GM18526 (cell line): ENCODE results near the gene DIPK1C.

Experiments used
- POLR2A ChIP-seq: IDR thresholded peaks from 3 replicates; pipeline ENCODE4 v1.6.1; 2011; ENCODE audit not compliant: insufficient read length; ENCODE audit errors: extremely low read depth

The DIPK1C gene

DNA sequence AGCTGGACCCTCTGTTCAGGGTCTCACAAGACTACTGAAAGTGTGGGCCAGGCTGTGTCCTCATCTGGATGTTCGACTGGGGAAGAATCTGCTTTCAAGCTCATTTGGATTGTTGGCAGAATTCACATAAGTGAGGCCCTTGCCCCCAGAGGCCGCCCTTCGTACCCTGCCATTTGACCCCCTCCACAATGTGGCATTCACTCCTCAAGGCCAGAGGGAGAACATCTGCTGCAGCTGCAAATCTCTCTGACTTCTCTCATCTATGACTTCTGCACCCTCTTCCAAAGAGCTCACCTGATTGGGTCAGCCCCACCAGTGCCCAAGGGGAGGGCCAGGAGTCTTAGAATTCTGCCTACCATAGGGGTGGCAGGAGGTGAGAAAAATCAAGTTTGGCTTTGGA, 35.2 kb upstream of the DIPK1C start:
- TF ChIP-seq POLR2A, result no peak

DNA sequence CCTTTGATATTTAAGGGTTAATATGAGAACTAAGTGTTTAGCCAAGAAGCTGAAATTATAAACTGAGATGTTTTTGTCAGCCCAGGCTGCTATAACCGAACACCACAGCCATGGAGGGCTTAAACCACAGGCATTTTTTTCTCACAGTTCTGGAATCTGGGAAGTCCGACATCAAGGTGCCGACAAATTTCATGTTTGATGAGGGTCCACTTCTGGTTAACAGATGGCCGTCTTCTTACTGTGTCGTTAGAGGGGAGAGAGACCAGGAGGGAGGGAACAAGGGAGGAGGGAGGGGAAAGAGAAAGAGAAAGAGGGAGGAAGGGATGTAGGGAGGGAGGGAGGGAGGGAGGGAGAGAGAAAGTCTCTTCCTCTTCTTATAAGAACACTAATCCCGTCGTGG, 32.6 kb upstream of the DIPK1C start:
- TF ChIP-seq POLR2A, result no peak

DNA sequence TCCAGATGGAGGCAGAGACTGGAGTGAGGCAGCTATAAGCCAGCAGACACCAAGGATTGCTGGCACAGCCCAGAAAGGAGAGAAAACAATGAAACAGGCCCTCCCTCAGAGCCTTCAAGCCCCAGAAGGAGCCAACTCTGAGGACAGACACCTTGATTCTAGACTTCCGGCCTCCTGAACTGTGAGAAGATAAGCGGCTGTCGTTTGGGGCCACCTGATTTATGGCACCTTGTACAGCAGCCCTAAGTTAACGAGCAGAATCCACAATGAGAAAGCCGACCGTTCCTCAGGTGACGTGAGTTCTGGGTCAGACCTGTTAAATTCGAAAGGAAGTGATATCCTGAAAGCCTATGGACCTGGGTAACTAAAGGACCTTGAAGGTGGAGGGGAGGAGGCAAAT, 31.8 kb upstream of the DIPK1C start:
- TF ChIP-seq POLR2A, result no peak

DNA sequence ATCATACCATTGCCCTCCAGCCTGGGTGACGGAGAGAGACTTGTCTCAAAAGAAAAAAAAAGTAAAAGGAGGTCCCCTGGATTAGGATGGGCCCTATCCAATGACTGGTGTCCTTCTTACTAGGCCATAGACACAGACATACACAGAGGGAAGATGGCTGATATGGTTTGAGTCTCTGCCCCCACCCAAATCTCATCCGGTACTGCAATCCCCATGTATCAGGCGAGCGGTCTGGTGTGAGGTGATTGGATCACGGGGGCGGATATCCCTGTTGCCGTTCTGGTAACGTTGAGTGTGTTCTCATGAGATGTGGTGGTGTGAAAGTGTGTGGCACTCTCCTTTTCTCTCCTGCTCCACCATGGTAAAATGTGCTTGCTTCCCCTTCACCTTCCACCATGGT, 31.2 kb upstream of the DIPK1C start:
- no peak for TF ChIP-seq POLR2A

DNA sequence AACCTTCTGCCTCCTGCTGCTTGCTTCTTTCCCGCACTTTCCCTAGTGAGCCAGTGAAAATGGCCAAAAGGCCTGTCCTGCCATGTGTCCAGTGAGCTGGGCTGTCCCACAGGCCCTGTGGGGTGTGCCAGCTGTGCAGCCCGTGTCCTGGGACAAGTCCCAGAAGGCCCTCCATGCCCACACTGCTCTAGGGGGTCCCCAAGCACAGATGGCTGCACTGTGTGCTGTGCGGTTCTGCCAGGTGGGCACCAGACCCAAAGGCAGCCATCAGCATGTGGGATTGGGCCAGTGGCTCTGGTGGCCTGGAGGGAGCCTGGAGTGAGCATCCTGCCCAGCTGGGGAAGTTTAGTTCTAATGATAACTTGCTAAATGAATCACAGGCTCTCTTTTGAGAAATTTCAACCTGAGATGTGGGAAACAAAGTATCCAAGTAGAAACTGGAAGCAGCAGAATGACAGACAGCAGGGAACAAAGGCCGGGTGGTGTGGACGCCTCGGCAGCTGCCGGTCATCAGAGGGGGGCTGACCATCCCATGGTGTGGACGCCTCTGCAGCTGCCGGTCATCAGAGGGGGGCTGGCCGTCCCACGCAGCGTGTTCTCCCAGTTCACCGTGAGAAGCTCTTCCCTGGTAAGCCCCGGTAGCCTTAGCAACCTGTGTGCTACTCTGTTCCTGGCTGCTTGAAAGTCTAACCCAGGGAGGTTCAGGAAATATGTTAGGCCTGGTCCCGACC, 29.2 kb upstream of the DIPK1C start:
- no peak for TF ChIP-seq POLR2A

DNA sequence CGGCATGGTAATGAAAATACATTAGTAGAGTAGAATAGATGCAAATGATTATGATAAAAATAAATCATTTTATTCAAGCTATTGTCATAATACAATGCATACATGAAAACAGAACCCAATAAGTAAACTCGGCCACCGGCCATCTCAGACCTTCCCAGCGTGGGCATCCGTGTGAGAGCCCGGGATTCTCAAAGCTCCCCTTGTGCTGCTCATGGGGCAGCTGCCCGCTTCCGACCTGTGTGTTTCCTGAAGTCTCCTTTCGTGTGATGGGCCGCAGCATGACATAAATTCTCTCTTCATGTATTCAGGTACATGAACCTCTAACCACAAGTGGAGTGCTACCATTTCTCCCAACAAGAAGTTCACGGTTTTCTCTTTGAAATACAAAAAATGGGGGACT, 25.6 kb upstream of the DIPK1C start:
- TF ChIP-seq POLR2A, result no peak

DNA sequence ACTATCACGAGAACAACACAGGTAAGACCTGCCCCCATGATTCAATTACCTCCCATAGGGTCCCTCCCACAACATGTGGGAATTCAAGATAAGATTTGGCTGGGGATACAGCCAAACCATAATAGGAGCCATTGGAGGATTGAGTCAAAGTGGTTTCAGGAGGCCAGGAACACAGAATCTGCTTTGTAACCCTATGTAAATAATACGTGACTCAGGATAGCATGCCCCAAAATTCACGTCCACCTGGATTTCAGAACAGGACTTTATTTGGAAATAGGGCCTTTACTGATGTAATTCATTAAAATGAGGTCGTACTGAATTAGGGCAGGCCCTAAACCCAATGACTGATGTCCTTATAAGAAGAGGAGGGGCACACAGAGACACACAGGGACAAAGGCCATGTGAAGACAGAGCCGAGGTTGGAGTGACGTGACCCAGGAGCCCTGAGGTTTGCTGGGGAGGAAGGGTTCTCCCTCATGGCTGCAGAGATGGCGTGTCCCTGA, 23.1 kb upstream of the DIPK1C start:
- no peak for TF ChIP-seq POLR2A

DNA sequence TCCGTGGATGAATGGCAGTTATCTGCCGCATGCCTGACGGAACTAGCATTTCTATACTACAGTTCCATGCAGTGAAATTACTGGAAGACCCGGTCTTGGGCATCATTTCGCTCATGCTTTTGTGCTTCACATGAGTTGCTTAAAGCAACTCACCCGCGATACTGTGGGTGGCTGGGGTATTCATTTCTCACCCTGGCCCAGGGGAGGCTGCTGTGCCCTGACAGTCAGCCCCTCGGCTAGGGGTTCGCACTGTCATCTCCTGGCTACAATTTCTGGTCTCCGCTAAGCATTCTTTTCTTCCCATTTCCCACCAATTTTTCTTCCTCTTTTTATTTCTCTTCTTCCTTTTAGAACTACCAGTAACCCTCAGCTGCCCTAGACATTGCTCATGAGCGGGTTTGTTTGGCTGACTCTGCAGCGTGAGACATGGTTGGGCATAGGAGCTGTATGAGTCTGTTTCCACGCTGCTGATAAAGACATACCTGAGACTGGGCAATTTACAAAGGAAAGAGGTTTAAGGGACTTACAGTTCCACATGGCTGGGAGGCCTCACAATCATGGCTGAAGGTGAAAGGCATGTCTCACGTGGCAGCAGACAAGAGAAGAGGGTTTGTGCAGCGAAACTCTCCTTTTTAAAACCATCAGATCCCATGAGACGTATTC, 22.5 kb upstream of the DIPK1C start:
- TF ChIP-seq POLR2A, result no peak

DNA sequence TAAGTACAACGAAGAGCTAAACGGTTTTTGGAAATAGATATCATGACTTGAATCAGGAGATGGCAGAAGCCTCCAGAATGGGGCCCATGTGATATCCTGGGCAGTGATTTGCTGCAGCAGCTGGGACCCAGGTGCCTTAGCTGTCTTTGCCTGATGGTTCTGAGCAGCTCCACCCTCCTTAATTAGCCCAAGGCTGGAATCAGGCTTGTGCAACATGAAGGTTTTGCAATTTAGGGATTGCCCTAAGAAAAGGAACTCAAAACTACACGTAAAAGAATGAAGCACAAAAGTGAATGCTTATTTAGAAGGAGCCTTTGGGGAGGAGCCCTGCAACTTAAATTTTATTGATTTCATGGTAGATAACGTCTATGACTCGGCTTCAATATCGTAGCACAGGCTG, 21.8 kb upstream of the DIPK1C start:
- TF ChIP-seq POLR2A, result no peak

DNA sequence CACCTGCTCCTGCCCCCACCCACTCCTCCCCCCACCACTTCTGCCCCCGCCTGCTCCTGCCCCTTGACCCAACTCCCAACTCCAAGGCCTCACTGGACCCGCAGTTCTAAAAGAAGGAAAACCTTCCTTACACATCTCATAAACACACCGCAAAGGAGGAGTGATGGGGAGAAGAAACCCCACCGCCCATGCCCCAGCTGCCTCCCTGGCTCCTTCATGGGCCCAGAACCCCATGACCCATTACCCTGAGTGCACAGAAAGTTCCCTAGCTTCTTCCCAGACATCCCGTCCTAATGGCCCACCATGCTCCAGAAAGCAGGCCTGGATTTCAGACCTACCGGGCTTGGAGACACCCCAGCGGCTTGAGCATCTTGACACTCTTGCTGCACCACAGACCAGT, 21.2 kb upstream of the DIPK1C start:
- TF ChIP-seq POLR2A, result no peak

DNA sequence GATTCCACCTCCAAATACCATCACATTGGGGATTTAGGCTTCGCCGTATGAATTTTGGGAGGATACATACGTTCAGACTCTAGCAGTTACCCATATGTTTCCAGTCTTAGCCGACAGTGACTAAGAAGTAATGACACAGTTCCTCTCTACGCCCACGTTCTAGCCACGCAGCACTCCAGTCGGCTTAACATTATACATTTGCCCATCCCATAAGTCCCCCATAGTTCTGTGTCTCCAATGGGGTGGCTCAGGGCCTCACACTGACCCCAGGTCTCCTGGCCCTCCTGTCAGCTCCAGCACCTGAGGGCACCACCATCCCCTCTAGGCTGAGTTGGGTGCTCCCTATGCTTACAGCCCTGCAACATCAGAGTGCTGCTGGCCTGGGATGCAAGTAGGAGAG, 20.7 kb upstream of the DIPK1C start:
- TF ChIP-seq POLR2A, result no peak

DNA sequence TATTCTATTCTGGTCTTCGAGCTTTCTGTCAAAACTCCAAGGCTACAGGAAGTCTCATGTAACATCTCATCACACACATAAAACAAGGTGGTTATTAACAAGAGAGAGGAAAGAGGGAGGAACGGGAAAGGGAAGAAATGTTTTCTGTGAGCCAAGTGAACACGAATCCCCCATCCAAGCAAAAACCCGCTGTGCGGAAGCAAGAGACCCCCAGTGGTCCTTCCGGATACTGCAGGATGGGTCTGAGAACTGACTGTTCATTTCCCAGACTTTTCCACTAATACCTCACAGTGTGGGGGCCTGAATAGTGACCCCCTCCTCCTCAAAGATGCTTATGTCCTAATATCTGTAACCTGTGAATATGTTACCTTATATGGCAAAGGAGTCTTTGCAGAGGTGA, 19.0 kb upstream of the DIPK1C start:
- TF ChIP-seq POLR2A, result no peak

DNA sequence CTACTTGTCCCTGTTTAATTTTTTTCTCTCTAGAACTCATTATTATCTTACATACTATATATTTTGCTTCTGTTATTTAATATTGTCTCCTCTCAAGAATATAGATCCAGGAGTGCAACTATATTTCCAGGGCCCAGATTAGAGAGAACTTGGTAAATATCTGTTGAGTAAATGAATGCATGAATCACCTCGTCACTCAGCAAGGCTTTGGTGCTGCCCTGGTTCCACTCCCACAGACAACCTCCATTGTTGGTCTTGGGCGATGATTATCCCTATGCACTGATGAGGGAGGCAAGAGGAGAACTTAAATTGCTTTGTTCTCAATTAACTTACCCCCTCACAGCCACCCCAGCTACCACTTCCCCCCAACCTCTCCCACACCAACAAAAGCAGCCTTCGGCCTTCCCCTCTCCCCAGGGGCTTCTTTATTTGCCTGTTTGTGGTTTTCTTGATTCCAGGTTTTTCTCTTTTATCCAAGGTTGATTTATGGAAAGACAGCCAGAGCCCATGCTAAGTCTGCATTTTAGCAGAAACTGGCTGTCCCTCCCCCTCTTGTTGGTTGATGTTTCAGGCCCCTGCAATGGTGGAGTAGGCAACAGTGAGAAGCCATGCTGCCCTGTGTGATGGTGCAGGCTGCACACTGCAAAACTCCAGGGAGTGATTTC, 17.0 kb upstream of the DIPK1C start:
- TF ChIP-seq POLR2A, result no peak

DNA sequence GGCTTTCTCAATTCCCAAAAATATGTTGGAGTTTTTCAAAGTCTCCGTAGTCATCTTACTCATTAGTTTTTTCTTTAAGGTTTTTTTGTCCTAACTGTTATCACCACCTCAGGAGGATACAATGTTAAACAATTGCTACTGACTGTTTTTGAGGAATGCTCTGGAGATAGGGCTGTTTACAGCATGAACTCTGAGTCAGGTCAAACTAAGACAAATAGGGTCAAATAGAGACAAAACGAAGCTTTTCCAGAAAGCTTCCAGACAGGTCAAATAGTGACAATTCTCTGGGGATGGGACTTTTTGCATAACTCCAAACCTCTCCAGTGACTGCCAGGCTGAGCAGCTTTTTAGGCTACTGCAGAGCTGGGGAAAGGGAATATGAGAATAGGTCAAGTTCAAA, 15.2 kb upstream of the DIPK1C start:
- no peak for TF ChIP-seq POLR2A

DNA sequence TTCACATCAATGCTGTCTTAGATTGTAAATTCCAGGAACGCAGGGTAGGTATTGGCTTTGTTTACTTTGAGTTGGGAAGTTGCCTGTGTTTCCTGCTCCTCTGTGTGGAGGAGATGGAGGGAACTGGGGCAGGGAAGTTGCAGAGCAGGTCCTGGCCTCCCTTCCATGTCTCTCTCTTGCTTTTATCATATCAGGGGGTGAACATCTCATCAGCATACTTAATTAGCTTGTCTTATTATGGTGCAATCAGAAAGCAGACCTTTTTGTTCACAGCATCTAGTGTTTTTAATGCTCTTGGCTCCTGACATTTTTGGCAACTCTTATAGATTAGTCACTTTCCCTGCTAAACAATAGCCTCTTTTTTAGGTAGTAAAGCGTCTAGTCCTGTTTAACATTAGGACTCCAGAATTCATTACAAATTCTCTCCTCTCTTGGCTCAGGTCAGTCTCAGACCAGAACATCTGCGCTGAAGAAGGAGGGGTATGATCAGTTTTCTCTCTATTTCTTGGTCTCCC, 11.5 kb upstream of the DIPK1C start:
- TF ChIP-seq POLR2A, result no peak

DNA sequence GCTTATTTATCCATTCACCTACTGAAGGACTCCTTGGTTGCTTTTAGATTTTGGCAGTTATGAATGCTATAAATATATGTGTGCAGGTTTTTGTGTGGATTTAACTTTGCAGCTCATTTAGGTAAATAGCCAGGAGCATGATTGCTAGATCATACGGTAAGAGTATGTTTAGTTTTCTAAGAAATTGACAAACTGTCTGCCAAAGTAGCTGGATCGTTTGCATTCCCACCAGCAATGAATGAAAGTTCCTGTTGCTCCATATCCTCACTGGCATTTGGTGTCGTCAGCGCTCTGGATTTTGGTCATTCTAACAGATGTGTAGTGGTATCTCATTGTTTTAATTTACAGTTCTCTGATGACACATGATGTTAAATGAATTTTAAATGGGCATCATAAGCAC, 8.7 kb upstream of the DIPK1C start:
- TF ChIP-seq POLR2A, result no peak

DNA sequence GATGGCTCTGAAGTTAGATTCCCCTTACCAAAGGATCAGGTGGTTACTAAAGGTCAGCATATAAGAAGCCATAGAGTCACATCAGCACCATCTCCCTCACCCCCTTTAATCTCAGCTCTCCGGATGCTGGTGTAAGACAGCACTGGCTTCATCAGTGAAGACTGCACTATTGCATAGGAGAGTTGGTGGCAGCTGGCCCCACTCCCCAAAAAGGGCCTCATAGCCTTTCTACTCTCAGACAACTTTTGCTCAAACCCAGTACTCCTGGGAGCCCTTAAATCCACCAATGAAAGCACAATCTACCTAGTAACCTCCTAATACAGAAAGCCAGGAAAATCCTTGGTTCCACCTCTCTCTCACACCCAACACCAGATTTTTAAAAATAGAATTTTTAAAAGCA, 6.9 kb upstream of the DIPK1C start:
- no peak for TF ChIP-seq POLR2A

DNA sequence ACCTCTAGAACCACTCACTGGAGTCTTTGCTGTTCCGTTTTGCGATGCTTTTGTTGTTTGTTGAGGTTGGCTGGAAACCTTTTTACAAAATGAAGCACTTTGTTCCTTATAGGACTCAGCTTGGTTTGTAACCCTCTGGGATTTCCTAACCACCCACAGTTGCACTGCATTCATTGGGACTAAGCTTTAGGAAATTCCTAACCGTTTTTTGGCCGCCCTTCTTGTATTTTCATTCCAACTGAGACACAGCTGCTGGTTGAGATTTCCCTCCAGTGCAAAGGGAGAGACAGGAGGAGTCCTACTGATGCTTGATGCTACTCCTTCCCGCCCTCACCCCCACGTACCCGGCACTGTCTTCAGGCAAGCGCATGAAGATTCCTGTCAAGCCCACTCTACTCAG, 6.1 kb upstream of the DIPK1C start:
- no peak for TF ChIP-seq POLR2A
